ENCODE results near the gene AACS.
A peak's percentile ranks its signal among the peaks of the same experiment; 100 is the strongest.
"Not testable (repeated sequence)": the region's sequence is repeated elsewhere in the genome, so short reads cannot be mapped to it uniquely, and the experiment has no call there.

The AACS gene, protein sequence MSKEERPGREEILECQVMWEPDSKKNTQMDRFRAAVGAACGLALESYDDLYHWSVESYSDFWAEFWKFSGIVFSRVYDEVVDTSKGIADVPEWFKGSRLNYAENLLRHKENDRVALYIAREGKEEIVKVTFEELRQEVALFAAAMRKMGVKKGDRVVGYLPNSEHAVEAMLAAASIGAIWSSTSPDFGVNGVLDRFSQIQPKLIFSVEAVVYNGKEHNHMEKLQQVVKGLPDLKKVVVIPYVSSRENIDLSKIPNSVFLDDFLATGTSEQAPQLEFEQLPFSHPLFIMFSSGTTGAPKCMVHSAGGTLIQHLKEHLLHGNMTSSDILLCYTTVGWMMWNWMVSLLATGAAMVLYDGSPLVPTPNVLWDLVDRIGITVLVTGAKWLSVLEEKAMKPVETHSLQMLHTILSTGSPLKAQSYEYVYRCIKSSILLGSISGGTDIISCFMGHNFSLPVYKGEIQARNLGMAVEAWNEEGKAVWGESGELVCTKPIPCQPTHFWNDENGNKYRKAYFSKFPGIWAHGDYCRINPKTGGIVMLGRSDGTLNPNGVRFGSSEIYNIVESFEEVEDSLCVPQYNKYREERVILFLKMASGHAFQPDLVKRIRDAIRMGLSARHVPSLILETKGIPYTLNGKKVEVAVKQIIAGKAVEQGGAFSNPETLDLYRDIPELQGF

DNA sequence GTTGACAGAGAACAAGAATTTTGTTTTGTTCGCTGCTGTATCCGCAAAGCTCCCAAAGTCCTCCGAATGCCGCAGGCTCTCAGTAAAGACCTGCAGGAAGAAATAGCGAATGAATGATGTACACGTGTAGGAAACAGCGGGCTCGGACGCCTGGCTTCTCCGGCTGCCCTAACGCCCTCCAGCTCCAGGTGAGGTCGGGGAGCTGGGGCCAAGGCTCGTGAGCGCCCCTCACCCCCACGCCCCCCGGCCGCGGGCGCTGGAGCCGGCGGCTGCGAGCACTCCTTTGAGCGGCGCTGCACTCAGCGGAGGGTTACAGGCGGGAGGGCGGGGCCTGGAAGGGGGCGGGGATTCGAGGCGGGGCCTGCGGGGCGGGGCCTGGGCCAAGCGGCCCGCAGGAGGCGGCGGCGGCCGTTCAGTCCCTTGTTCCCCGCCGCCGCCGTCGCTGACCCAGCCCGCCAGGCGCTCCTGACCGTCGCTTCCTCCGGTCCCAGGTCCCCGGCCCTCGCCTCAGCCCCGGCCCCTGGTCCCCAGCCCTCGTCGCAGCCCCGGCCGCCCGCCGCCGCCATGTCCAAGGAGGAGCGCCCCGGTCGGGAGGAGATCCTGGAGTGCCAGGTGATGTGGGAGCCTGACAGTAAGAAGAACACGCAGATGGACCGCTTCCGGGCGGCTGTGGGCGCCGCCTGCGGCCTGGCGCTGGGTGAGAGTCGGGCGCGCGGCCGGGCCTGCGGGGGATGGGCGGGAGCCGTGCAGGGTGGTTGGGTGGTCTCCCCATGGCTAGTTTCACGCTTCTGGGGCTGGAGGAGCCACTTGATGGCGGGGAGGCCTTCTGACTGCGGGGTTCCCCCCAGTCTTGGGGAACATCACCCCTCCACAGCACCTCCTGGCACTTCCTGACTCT is at the start of gene AACS:
AACS (plus strand) TSS at position 415 of the 898 bp plus-strand sequence; CDS start at position 565, 150 bp downstream.
- peak; percentile 86 for DNase-seq (ENCODE audit: low spot score)

DNA sequence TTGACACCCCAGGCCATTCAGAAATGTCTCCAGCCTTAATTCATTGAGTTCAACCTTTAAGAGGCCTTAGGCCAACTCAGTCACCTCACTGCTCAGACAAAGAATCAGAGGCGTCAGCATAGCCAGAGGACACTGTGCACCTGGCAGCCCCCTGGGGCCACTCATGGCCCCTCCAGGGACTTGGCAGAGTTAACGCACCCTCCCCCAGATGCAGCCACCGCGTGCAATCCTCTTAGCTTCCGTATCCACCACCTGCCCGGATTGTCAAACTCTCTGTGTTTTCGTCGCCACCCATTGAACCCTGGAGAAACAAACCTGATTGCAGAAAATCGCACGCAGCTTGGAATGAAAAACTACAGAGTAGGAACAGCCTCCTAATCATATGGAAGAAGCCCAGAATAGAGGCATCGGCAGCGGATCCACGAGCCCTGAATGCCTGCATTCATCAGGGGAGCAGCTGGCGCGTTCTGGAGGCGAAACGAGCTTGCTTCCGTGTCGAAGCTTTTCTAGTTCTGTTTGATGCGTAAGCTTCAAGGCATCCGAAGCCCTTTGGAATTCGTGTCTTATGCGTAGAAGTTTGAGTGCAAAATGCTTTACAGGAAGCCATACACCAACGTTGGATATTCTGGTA is 49.4 kb upstream of the AACS start:
- DNase-seq (ENCODE audit: low spot score) = peak; percentile 76

DNA sequence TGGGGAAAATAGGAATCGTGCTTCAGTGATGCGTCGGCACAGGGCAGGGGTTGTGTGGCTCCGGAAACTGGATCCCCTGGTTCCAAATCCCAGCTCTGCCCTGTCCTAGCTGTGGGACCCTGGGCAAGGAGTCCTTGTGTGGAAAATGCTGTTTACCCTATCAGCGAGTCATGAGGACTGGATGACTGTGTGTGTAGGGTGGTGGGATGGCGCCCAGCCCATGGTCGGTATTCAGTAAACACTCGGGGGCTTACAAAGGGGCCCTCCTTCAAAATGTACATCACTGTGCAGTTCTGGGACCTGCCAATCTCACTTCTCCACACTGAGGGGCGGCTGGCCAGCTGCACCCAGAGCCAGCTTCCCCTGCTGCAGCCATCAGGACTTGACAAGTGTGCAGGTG is 47.4 kb upstream of the AACS start:
- DNase-seq (ENCODE audit: low spot score) = no peak

DNA sequence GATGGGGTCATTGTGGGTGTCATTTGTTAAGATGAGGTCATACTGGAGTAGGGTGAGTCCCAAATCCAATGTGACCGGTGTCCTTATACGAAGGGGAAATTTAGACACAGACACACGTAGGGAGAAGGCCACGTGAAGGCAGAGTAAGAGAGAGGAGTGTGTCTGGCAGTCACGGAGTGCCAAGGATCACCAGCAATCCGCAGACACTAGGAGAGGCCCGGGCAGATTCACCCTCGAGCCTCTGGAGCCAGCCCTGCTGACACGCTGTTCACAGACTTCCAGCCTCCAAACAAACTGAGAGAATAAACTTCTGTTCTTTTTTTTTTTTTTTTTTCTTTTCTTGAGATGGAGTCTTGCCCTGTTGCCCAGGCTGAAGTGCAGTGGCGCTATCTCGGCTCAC is 46.9 kb upstream of the AACS start:
- DNase-seq (ENCODE audit: low spot score) = no peak

DNA sequence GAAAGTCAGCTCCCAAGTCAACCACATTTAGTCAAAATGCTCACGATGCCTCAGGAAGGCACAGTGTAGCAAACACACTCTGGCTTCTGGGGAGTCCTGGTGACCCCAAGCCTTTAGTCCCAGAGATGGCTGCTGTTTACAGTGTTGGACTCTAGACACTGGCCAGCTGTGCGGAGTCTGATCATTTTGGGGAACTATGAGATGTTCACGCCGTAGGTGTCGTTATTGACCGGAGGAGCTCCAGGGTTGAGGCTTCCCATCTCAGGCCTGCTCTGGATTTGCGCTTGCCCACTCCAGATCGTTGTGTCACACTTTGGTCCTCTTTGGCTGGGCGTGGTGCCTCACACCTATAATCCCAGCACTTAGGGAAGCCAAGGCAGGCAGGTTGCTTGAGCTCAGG is 44.1 kb upstream of the AACS start:
- DNase-seq (ENCODE audit: low spot score) = no peak

DNA sequence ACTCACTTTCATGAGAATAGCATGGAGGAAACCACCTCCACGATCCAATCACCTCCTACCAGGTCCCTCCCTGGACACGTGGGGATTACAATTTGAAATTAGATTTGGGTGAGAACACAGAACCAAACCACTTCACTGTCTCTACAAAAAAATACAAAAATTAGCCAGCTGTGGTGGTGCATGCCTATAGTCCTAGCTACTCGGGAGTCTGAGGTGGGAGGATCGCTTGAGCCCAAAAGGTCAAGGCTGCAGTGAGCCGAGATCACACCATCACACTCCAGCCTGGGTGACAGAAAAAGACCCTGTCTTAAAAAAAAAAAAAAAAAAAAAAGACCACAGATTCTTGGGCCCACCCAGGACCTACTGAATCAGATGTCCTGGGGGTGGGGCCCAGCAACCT is 43.5 kb upstream of the AACS start:
- DNase-seq (ENCODE audit: low spot score) = no peak

DNA sequence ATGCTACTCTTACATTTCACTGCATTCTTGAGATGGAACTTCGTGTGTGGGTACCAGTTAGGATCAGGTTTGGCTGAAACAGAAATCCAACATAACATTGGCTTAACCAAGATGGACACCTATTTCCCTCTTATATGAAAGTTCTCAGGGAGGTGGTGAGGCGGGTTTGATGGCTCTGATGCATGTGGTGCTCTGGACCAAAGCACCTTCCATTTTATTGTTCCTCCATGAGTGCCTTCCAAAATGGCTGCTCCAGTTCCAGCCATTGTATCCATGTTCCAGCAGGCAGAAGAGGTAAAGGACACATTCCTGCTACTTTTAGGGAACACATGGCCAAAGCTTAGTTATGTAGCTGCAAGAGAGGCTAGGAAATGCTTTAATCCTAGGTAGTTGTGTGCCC is 42.2 kb upstream of the AACS start:
- no peak for DNase-seq (ENCODE audit: low spot score)

DNA sequence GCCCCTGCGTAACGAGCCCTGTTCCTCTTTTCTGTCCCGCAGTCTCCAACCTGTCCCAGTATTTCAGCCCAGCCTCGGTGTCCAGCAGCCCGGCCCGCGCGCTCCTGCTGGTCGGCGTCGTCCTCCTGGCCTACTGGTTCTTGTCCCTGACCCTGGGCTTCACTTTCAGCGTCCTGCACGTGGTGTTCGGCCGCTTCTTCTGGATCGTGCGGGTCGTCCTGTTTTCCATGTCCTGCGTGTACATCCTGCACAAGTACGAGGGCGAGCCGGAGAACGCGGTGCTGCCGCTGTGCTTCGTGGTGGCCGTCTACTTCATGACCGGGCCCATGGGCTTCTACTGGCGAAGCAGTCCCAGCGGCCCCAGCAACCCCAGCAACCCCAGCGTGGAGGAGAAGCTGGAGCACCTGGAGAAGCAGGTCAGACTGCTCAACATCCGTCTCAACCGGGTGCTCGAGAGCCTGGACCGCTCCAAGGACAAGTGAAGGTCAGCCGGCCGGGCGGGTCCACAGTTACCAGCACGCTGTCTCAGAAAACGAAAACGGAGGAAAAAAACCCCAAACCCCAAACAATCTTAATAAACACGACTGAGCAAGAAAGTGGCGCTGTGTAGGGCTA is 40.2 kb upstream of the AACS start:
- no peak for DNase-seq (ENCODE audit: low spot score)

DNA sequence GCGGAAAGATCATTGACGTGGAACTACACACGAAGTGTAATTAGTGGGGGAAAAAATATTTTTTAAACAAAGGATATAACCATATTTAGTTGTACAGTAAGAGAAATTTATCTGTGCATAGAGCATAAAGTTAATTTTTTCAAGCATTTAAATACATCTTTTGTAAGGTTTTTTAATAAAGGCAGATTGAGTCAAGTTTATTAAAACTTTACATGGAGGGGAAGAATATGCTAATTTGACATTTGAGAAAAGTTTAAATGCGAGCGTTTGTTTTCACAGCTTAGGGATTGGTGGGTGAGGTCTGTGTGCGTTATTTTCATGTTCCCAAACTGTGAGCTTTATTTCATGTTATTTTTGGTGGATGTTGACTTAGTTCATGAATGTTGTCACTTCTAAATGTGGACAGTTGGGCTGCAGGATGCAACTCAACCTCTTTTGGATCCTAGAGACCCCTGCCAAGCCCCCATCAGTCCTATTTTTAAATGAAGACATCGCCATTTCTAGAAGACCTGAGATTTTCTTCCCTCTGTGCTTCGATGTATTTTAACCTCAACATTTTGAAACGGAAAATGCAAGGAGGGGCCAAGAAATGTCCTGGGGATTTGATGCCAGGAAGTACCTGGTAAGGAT is 39.5 kb upstream of the AACS start:
- DNase-seq (ENCODE audit: low spot score) = no peak

DNA sequence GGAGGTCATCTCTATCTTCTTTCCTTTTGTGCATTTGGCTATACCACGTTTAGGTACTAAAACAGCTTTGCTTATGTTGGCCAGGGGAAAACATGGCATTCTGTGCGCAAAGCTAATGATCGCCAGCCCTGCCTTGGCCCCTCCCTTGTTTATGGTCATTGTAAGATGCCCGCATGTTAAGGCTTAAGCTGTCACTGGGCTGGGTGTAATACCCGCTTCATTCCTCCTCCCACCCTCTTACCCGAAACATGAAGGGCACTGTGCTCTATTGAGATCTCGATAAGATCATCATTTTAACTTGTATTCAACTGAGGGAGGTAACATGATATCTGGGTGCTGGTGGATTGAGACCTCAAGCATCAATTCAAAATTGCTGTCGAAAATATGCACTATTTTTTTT is 37.1 kb upstream of the AACS start:
- no peak for DNase-seq (ENCODE audit: low spot score)

DNA sequence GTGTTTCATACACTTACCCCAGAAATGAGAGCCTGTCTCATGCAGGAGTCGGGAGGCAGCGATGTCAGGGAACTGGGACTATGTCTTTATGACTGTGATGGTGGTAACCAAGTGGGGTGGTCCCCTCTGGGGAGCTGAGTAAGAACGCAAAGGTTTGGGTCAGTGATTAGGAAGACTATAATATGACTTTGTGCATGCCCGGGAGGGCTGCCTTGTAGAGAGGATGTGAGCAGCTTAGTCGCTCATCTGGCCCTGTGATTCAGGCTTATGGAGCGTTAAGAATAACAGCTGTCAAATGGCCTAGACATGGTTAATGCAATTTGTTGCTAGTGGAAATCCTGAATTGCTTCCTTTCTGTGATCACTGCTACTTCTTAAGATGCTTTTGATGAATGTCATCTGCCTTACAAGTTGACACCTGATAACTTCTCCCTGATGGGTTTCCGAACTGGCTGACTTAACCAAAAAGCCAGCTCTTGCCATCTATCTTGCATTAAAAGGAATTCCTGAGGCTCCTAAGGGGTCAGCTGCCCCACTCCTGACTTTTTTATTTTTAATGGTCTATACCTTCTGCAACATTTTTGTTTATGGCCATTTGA is 35.4 kb upstream of the AACS start:
- no peak for DNase-seq (ENCODE audit: low spot score)

DNA sequence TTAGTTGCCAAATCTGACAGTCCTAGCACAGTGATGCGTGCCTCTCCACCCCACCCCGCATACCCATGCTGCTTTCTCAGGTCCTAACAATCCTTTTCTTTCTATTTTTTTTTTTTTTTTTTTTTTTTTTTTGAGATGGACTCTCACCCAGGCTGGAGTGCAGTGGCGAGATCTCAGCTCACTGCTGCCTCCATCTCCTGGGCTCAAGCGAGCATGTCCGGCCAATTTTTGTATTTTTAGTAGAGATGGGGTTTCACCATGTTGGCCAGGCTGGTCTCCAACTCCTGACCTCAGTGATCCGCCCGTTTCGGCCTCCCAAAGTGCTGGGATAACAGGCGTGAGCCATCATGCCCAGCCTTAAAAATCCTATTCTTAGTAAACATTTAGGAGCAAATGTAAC is 33.8 kb upstream of the AACS start:
- not testable (repeated sequence) for DNase-seq (ENCODE audit: low spot score)

DNA sequence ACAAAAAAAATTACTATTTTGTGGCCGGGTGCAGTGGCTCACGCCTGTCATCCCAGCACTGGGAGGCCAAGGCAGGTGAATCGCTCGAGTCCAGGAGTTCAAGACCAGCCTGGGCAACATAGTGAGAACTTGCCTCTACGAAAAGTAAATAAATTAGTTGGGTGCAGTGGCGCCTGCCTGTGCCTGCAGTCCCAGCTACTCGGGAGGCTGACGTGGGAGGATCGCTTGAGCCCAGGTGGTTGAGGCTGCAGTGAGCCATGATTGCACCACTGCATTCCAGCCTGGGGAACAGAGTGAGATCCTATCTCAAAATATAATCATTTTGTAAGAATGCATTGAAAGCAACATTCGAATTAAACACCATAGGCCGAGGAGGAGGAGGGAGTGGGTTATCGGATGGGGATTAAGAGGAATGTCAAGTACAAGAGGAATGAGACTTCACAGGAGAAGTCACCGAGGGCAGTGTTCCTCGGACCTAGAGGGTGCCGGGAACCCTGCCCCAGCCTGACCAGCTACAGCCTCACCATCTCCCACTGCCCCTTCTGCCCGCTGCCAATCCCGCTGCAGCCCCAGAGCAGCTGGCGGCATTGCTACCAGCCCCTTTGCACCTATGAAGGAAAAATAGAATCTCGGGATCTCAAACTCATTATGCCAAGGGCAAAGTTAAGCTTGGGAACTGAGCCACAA is 32.6 kb upstream of the AACS start:
- DNase-seq (ENCODE audit: low spot score) = no peak

DNA sequence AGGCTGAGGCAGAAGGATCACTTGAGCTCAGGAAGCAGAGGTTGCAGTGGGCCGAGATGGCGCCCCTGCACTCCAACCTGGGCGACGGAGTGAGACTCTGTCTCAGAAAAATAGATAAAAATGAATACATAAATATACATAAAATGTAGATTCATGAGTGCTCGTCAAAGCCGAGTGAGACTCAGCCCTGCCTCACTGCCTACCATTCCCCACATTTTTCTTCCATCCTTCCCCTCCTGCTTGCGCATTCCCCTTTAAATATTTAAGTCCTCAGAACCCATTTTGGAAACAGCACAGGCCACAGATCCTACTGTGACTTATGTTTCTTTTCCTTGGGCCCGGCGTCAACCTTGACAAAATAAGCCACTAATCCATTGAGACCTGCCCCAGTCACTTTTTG is 31.9 kb upstream of the AACS start:
- DNase-seq (ENCODE audit: low spot score) = no peak

DNA sequence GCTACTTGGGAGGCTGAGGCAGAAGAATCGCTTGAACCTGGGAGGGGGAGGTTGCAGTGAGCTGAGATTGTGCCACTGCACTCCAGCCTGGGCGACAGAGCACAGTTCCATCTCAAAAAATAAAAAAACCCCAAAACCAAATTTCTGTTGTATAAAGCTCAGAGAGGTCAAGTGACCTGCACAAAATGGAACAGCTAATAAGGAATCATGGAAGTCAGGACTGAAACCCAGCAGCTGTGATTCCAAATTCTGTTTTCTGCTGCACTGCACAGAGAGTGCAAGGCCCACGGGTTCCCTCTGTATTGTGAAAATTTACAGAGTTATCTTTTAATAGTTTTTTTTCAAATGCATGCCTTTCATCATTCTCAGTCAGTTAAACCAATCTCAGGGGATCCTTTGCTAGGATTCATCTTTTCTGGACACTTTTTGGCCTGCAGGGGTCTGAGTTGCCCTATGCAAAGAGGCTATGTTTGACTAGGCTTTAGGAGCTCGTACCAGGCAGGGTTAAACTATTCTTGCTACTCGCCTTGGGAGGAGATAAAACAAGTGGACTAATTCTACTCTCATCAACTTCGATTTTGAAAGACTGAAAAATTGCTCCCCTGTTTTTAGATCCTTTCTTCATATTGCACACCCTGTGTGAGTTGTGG is 26.1 kb upstream of the AACS start:
- DNase-seq (ENCODE audit: low spot score) = no peak

DNA sequence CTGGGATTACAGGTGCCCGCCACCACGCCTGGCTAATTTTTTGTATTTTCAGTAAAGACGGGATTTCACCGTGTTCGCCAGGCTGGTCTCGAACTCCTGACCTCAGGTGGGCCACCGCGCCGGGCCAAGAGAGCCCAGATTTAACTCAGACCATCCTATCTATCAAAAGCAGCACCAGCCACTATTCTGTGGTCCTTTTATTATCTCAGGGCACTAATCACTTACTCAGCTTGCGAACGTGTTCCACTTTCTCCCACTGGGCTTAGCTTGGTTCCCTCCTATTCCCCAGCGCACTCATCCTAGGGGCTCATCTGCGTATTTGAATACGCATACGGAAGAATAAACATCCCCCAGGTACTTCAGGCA is 16.2 kb upstream of the AACS start:
- DNase-seq (ENCODE audit: low spot score) = no peak

DNA sequence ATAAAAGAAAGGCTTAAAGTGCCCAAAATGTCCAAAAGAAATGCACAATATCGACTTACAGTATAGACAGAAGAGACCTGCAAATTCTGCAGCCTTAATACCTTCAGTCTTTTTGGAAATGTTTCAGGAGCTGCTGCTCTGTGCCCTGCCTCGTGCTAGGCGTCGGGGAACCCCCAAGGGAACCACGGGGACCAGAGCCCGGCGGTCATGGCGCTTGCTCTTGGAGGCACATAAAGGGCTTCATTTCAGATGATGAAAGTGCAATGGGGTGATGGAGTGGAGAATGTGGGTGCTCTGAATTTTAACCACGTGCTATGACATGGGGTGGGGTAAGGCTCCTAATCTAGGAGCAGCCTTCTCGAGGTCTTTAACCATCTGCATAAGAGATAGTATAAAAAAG is 14.8 kb upstream of the AACS start:
- no peak for DNase-seq (ENCODE audit: low spot score)

DNA sequence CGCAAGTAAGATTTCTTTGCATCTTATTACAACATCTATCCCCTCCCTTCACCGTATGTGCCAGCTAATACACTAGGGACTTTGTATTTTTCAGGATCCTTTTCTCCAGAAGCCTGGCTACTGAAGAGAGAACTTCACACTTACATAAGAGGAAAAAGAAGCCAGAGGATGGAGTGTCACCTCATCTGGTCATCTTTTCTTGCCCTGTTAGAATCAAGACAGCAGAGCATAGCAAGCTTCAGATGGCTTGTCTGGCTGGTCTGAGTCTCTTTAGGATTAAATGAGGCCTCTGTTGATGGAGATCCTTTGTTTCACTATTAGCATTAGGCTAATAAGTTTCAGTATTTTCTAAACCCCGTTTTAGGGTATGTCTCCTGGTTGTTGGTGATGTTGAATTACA is 14.4 kb upstream of the AACS start:
- DNase-seq (ENCODE audit: low spot score) = no peak

DNA sequence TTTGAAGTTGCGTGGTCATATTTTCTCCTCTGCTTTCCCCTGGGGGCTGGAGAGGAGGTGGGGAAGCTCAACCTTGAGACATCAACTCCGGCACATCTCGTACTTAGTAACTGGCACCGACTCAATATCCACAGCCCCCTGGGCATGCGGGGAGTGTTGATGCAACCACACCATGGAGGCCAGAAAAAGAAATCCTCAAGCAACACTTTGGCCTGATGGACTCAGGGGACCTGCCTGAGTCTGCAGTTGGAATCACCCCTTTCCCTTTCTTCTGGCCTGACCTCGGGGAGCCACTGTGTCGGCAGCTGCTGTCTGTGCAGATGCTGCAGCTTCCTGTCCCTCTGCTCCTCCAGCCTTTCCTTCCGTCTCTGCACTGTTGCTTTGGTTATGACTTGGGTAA is 11.4 kb upstream of the AACS start:
- DNase-seq (ENCODE audit: low spot score) = no peak

DNA sequence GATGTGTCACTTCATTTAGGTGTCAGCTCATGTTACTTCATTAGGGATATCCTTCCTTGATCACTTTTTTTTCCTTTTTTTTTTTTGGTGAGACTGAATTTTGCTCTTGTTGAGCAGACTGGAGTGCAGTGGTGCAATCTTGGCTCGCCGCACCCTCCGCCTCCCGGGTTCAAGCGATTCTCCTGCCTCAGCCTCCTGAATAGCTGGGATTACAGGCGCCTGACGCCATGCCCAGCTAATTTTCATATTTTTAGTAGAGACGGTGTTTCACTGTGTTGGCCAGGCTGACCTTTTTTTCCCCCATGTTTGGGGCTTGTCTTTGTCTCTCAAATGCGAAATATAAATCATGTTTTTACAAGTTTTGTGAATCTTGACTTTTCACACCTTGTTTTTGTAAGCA is 9.6 kb upstream of the AACS start:
- DNase-seq (ENCODE audit: low spot score) = no peak
